Fibroblast of gingiva (primary cell): Measurements from ENCODE around the gene HLA-B.
"Not testable (repeated sequence)": the region's sequence is repeated elsewhere in the genome, so short reads cannot be mapped to it uniquely, and the experiment has no call there.

Source experiments
- DNase-seq: peaks from one replicate; pipeline ENCODE4 v3.0.0-alpha.2; 2011; ENCODE audit warnings: low read depth

The HLA-B gene

GRCh38 chr6:31383149-31383548 is 26.2 kb upstream of the HLA-B start:
- DNase-seq = no peak

GRCh38 chr6:31381666-31382065 is 24.7 kb upstream of the HLA-B start:
- no peak for DNase-seq

GRCh38 chr6:31379850-31380249 is 22.9 kb upstream of the HLA-B start:
- DNase-seq = no peak

DNA sequence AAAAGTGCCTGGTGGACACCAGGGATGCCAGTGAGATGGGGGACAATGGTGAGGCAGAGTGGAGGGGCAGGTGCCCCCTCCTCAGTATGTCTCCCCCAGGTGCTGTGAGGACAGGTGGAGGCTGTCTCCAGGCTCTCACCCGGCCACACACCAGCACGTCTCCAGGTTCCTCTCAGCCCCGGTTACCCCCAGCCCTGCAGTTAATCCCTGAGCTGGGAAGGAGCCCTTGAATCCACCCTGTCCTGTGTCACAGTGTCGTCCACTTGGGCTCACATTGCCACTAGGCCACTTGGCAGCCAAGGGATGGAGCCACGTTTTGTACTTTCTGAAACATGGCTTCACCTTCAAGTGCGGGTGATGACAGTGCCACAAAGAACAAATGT is 21.7 kb upstream of the HLA-B start:
- no peak for DNase-seq

GRCh38 chr6:31378062-31378720 is 21.2 kb upstream of the HLA-B start:
- no peak for DNase-seq

DNA sequence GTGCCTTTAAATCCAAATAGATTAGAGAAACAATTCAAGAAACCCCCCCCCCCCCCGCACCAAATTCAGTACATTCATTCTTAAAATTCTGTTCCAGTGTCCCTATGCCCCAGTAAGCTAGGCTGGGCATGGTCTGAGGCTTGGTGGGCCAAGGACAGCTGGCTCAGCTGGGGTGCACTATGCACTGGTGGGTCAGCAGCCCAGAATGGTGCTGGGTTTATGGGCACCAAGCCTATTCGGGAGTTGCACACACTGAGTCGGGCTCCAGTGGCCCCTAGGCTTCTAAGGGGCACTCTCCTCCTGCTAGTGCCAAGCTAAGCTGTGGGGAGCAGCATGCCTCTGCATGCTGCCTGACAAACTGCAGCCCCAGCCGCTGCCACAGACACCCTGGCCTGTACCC is 20.1 kb upstream of the HLA-B start:
- no peak for DNase-seq

DNA sequence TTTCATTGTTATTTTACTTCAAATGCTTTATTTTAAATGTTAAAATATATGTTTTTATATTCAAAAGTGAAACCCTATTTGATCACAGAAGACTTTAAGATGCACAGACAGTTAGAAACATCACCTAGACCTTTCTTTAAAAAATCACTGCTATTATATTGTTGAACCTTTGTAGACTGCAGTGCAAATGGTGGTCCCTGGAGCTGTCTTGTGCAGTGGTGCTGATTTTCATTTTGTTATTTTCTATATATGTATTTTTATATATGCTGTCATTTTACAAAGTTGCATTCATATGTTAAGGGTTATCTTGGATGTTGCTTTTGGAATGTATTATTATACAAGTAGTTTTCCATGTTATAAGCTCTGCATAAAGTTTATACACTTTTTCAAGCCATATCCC is 18.7 kb upstream of the HLA-B start:
- no peak for DNase-seq

DNA sequence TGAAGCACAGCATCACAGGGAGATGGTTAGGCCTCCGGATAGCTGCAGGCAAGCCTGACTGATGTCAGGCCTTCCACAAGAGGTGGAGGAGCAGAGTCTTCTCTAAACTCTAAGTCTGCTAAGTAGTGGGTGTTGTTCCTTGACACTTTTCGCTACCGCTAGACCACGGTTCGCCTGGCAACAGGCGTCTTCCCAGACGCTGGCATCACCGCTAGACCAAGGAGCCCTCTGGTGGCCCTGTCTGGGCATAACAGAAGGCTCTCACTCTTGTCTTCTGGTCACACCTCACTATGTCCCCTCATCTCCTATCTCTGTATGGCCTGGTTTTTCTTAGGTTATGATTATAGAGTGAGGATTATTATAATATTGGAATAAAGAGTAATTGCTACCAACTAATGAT is 17.1 kb upstream of the HLA-B start:
- not testable (repeated sequence) for DNase-seq

DNA sequence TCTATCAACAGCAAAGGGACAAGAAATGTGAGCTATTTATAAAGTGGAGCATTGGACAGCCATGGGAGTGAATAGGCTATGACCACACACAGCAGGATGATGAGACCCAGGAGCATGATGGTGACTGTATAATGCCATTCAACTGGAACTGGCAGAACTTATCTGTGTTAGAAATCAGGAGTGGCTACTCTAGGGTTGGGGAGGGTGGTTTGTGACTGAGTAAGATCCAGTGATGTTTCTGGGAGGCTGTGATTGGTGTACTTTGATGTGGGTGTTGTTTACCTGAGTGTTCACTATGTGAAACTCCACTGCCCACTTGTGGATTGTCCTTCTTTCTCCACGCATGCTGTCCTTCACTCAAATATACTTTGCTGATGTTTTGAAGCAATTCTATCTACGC is 11.5 kb upstream of the HLA-B start:
- no peak for DNase-seq

GRCh38 chr6:31366693-31367470 is 9.9 kb upstream of the HLA-B start:
- peak; percentile 75 for DNase-seq

DNA sequence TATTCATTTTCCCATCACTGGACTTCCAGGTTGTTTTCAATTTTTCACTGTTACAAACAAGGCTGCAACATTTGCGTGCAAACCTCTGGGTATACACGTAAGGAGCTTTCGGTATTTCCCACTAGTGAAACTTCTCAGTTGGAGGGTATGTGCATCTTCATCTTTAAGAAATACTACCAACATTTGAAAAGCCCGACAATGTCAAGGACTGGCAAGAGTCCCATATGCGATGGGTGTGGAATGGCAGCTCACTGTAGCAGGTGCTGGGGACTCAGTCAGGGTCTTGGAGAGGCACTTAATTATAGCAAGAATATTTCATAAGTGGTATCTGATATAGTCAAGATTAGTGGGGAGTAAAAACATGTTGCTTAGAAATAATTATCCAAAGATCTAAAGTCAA is 8.9 kb upstream of the HLA-B start:
- no peak for DNase-seq

- no peak for DNase-seq
These were observed 6.8 kb upstream of the HLA-B start for GRCh38 chr6:31363811-31364210.

- no peak for DNase-seq
These were observed 5.8 kb upstream of the HLA-B start for GRCh38 chr6:31362751-31363150.

- DNase-seq = no peak
These were observed 2.6 kb upstream of the HLA-B start for GRCh38 chr6:31359581-31359980.

DNA sequence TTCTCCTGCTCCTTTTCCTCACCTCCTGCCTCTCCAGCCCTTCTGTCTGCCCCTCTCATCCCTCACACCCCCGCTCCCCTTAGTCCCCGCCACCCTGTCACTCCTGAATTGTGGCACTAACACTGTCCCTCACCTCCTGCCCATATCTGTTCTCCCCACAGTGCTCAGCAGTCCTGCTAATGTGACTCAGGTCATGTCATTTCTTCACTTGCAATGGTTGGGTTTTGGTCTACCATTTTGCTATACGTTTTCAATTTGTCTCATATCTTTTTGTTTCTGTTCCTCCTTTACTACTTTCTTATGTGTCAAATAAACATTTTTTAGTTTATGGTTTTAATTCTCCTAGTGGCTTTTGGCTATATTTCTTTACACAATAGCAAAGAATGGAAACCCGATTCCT is 1.3 kb upstream of the HLA-B start:
- DNase-seq = no peak

GRCh38 chr6:31357886-31358285 is 907 bp upstream of the HLA-B start:
- DNase-seq = no peak

GRCh38 chr6:31356216-31356945 is 598 bp downstream of the HLA-B start:
- DNase-seq = no peak

DNA sequence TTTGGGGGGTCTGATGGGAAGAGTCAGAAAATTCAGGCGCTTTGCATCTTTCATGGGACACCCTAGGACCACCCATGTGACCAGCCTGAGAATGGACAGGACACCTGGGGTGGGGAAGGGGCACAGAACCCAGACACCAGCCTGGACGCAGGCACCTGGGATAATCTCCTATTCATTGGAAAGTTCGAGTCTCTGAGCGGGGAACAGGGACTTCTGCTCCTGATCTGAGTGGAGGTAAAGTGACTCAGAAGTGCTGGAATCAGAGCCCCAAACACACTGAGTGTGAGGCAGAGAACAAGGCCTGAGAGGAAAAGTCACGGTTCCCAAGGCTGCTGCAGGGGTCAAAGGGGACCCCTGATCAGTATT is 1.4 kb downstream of the HLA-B start:
- no peak for DNase-seq

- DNase-seq = no peak
These were observed 2.0 kb downstream of the HLA-B start for GRCh38 chr6:31354864-31355582.

- no peak for DNase-seq
These were observed 2.7 kb downstream of the HLA-B start for GRCh38 chr6:31354158-31354863.

GRCh38 chr6:31353384-31353945 is 3.5 kb downstream of the HLA-B start:
- no peak for DNase-seq
